Activated CD8-positive, alpha-beta memory T cell treated with anti-CD3 and anti-CD28 coated beads for 4 hours (primary cell): ENCODE data around the gene TCL1B.

ENCODE experiments used
- DNase-seq, 2 donors: peaks; one replicate each; pipeline ENCODE4 v3.0.0-alpha.2; 2020; ENCODE audit warnings: low read depth in 2 of 2

Gene TCL1B

GRCh38 chr14:95666450-95666849, 19.8 kb upstream of the TCL1B start:
- no peak for DNase-seq

DNA sequence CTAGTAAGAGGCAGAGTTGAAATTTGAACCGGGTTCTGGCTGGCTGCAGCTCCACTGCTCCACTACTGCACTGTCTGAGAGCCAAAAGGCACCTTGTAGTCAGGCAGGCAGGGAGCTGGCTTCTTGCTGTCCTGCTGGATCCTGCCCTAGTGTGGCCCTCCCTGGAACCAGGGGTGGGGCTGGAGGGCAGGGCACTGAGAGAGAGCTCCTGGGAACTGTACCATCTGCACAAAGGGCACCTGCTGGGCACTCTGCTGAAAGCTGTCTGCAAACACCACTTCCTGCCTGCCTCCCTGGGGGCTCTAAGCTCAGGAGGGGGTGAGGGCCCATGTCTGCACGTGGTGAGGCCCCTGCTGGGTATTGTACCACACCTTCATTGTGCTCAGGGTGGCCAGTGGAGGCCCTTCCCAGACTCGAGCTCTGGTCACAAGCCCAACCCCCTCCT, 19.0 kb upstream of the TCL1B start:
- DNase-seq: no peak

- DNase-seq: no peak
Observed at GRCh38 chr14:95668235-95668772, 17.9 kb upstream of the TCL1B start.

DNA sequence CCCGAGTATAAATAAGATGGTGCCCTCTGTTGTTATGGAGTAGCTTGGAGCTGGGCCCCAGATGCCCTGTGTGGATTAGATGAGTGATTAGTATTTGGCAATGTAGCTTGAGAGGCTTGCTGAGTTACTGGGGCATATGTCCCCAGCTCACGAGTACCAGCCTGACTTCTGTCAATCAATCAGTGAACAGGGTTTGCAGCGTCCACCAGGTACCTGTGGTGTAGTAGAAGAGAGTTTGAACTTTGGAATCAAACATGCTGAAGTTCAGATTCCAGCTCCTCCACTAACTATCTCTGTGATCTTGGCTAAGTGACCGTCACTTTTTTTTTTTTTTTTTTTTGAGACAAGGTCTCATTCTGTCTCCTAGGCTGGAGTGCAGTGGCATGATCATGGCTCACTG, 11.6 kb upstream of the TCL1B start:
- no peak for DNase-seq

GRCh38 chr14:95675486-95675885, 10.7 kb upstream of the TCL1B start:
- no peak for DNase-seq

DNA sequence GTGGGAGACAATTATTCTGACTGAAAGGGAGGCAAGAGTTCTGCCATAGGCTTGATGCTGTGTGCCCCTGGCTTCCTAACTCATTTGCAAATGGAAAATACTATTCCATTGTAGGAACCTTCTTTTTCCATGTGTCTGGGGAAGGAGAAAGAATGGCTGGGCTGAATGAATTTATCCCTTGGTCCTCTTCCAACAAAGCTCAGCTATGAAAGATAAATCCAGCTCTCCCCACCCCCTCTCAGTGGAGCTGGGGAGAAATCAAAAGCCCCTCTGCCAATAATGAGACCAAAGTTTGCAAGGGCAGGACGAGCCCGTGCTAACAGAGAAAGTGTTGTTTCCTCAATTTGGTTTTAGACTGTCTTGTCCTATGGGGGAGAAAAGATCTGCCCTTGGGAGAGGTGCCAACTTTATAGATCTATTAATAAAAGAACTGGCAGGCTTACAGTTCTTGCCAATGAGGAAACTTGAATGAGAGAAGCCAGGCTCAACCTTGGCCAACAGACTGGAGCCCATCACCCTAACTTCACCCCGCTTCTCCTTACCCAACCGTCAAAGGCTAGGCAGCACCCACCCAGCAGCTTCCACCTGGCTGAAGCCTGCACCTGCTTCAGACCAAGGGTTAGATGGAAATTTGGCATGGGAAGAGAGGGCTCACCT, 8.9 kb upstream of the TCL1B start:
- no peak for DNase-seq

DNA sequence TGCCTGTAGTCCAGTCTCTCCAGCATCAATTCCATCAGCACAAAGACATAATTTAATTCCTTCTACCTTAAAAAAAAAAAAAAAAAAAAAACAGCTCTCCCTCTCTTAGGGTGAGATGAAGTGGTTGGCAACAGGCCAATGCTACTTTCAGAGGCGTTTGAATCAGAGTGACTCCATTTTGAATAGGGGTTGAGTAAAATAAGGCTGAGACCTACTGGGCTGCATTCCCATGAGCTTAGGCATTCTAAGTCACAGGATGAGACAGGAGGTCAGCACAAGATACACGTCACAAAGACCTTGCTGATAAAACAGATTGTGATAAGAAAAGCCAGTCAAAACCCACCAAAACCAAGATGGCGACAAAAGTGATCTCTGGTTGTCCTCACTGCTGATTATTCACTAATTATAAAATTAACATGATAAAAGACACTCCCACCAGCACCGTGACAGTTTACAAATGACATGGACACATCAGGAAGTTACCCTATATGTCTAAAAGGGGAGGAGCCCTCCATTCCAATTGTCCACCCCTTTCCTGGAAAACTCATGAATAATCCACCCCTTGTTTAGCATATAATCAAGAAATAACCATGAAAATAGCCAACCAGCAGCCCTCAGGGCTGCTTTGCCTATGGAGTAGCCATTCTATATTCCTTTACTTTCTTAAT, 6.9 kb upstream of the TCL1B start:
- DNase-seq: no peak

DNA sequence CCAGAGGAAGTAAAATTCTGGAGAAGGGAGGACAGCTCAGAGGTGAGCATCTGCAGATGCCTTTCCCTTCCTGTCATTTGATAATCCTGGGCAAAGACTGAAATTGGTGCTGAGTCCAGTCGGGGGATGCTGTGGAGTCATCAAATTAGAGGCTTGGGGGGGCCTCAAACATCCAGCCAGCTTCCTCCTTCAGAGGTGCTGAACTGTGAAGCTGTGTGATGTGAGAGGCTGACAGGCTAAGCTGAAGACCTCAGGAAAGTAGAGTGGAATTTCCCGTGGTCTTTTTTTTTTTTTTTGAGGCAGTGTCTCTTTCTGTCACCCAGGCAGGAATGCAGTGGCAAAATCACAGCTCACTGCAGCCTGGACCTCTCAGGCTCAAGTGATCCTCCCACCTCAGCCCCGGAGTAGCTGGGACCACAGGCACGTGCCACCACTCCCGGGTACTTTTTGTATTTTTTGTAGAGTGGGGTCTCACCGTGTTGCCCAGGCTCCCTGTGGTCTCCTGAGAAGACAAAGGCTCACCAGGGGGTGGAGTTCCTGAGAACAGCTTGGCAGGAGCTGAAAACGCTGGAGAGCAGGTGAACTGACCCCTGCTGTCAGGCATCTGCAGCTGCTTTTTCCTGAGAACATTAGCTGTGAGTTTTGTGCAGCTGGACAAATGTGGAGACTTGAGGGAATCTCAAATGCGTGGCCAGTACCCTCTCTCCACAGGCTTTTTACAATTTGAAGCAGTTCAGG, 6.1 kb upstream of the TCL1B start:
- no peak for DNase-seq

- DNase-seq: no peak
Observed at GRCh38 chr14:95681153-95681552, 5.1 kb upstream of the TCL1B start.

GRCh38 chr14:95683793-95684192, 2.4 kb upstream of the TCL1B start:
- no peak for DNase-seq

DNA sequence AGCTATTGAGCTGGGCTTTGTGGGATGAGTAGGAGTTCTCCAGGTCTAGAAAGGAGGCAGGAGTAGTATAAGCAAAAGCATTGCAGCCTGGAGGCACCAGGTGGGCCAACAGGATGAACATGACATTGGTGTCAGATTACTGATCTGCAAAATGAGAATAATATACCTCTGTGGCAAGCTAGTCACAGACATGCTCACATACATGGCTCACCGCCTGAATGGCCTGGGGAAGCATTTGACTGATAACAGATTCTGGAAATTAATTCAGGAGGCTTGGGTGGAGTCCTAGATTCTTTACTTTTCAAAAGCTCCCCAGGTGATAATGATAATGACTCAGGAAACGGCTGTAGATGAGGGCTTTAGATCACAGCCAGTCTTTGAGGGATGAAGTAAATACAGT, 709 bp downstream of the TCL1B start:
- DNase-seq: no peak

- no peak for DNase-seq
Observed at GRCh38 chr14:95689441-95689840, 3.2 kb downstream of the TCL1B start.

GRCh38 chr14:95690815-95691214, 4.6 kb downstream of the TCL1B start:
- DNase-seq: no peak

DNA sequence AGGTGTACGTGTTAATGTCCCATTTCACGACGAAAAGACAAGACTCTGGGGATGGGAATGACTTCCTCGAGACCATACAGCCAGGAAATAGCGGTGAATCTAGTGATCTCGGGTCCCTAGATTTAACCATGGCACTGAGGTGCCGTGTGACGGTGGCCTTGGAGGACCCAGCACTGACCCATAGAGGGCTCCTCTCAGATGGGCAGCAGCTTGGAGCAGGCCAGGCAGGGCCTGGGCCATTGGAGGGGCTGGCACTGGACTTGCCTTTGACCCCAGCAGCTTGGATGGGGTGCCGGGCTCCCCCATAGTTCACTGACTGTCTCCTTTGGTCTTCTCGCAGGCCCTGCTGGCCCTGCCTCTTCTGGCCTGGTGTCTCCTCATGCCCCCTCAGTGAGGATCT, 5.4 kb downstream of the TCL1B start:
- DNase-seq: no peak

GRCh38 chr14:95692109-95692508, 5.9 kb downstream of the TCL1B start:
- no peak for DNase-seq

DNA sequence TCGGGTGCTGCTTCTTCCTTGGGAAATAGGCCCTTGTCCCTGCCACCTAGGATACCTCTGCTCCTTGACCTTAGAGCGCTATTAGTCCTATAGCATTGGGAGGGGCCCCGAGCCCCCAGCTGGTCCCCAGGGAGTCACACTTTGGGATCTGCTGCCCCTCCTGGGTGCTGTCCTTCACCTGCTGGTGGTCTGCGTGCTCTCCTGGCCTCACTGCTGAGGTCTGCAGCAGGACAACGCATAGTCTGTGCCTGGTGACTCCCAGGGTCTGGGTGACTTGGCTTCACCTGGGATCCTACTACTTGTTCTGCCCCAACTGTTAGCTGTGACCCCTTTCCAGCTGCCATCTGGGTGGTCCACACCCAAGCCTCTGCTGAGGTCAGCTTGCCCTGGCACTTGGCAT, 8.8 kb downstream of the TCL1B start:
- no peak for DNase-seq

- DNase-seq: no peak
Observed at GRCh38 chr14:95695913-95696312, 9.7 kb downstream of the TCL1B start.

DNA sequence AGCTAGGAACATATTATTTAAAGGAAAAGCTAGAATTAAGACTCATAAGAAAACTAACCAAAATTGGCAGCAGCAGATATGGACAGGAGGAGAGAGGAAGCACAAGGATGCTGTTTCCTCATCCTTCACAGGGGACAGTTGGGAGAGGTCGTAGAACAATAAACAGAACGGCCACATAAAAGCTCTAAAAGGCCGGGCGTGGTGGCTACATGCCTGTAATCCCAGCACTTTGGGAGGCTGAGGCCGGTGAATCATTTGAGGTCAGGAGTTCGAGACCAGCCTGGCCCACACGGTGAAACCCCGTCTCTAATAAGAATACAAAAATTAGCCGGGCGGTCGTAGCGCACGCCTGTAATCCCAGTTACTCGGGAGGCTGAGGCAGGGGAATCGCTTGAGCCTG, 10.5 kb downstream of the TCL1B start:
- DNase-seq: no peak

GRCh38 chr14:95697764-95698163, 11.5 kb downstream of the TCL1B start:
- DNase-seq: no peak

DNA sequence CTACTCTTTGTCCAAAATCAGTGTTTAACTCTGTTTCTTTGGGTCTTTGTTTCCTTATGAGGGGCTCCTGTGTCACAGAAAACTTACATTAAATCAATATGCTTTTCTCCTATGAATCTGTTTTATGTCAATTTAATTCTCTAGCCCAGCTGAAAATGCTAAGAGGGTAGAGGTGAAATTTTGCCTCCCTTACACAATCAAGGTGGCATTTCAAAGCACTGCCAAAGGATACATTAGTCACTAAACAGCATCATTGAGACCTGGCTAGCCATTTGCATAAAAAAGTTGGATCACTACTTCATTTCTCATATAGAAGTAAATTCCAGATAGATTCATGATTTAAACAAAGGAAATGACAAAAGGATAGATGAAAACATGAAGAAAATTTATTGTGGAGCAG, 12.1 kb downstream of the TCL1B start:
- DNase-seq: no peak

GRCh38 chr14:95699412-95699811, 13.2 kb downstream of the TCL1B start:
- no peak for DNase-seq

DNA sequence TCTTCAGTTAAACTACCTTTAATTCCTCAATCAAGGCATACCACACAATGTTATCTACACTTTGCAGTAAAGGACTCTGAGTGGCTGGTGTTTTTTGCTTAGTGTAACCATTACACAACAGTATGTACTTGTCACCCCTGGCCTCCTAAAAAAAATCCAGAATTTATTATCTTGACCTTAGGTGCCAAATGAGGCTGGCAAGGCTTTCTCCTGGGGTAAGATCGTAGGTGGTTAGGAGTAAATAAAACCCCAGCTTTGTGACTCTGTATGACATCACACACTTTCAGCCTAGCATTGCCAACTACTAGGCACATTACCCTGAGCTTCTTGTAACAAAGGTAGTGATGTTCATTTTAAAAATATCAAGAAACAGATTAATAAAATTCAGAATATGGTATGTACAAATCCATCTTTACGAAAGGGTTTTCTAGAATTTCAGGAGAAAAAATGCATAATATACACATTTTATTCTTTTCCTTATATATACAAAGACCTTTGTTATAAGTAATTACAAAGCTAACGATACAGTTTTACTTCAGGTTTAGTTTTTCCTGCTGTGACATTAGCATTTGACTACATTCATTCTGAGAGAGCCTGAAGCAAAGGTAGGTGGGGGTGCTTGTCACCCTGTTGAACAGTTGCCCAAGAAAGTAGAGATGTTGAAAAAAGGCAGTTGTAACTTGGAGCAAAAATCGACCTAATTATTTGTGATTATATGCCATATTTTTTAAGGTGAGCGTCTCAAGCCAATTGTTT, 14.2 kb downstream of the TCL1B start:
- DNase-seq: no peak
